Gastroesophageal sphincter (tissue), 3 donors: ENCODE data around the gene C6orf58.

Experiments used
- POLR2A ChIP-seq, 2 donors: fragments of 450-650 bp; IDR thresholded peaks; one replicate each; pipeline ENCODE4 v1.6.1; 2017; ENCODE audit warnings: antibody characterized with exemption in 2 of 2, mild to moderate bottlenecking in 2 of 2, moderate library complexity in 1 of 2
- POLR2AphosphoS5 ChIP-seq: sonication (generic); formaldehyde crosslinking; IDR thresholded peaks from one replicate; pipeline ENCODE4 v1.6.1; 2017; ENCODE audit warnings: antibody characterized with exemption
- TF ChIP-seq, protein P1 (sequence below), 4 experiments: fragments of 200-600 bp in 2 of 4; fragments of 450-650 bp in 2 of 4; sonication (generic) in 1 of 4; IDR thresholded peaks; one replicate each; pipeline ENCODE4 v1.5.1; 2017 to 2019; ENCODE audit warnings: antibody characterized with exemption in 4 of 4, mild to moderate bottlenecking in 2 of 4, moderate library complexity in 2 of 4

DNA sequence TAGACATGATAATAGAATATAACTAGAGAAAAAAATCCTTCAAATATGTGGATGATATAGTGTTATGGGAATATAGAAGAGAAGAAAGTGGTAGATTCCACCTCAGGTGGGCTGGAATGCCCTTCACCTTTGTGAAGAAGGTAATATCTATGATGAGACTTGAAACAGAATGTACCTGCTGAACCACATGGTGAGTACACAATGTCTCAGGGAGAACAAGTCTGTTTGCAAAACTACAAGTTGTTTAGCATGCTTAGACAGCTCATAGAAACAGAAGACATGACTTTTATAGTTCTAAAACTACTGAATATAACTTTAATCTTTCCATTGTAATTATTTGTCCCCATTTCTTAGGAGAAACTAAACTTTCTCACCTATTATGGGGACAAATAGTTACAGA lies 12.2 kb downstream of the C6orf58 start:
- TF ChIP-seq, protein P1, sequence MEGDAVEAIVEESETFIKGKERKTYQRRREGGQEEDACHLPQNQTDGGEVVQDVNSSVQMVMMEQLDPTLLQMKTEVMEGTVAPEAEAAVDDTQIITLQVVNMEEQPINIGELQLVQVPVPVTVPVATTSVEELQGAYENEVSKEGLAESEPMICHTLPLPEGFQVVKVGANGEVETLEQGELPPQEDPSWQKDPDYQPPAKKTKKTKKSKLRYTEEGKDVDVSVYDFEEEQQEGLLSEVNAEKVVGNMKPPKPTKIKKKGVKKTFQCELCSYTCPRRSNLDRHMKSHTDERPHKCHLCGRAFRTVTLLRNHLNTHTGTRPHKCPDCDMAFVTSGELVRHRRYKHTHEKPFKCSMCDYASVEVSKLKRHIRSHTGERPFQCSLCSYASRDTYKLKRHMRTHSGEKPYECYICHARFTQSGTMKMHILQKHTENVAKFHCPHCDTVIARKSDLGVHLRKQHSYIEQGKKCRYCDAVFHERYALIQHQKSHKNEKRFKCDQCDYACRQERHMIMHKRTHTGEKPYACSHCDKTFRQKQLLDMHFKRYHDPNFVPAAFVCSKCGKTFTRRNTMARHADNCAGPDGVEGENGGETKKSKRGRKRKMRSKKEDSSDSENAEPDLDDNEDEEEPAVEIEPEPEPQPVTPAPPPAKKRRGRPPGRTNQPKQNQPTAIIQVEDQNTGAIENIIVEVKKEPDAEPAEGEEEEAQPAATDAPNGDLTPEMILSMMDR (IDR thresholded peaks at IDR 0.05), result no peak
- TF ChIP-seq POLR2A (IDR thresholded peaks at IDR 0.05), result no peak
- TF ChIP-seq POLR2AphosphoS5, result no peak
